ENCODE measurements around the gene KCNJ6. TPM values are rescaled to one million over a fixed set of nuclear protein-coding genes. Genes with fewer than 3 reads are reported as not detected.
"Not testable (repeated sequence)": the region's sequence is repeated elsewhere in the genome, so short reads cannot be mapped to it uniquely, and the experiment has no call there.

The KCNJ6 gene
- total RNA-seq, 1 donor from 2014 or later = 0.12 TPM

- DNase-seq (ENCODE audit: low spot score) = no peak
Measured at GRCh38 chr21:37673801-37674575, 242.3 kb downstream of the KCNJ6 start.

- no peak for DNase-seq (ENCODE audit: low spot score)
Measured at GRCh38 chr21:37671381-37671780, 244.9 kb downstream of the KCNJ6 start.

DNA sequence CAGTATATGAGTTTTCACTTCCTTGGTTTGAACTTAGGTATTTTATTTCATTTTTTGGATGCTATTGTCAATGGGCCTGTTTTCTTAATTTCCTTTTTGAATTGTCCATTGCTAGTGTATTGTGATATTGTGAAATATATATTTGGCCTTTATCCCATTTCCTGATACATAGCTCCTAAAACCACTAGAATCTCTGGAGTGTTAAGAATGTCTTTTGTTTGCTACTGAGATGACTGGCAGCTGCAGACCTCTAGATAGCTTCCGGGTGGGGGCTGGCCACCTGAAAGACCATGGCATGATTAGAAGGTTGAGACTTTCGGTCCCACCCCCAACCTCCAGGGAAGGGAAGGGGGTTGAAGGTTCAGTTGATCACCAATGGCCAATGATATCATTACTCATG lies 245.4 kb downstream of the KCNJ6 start:
- DNase-seq (ENCODE audit: low spot score) = no peak

DNA sequence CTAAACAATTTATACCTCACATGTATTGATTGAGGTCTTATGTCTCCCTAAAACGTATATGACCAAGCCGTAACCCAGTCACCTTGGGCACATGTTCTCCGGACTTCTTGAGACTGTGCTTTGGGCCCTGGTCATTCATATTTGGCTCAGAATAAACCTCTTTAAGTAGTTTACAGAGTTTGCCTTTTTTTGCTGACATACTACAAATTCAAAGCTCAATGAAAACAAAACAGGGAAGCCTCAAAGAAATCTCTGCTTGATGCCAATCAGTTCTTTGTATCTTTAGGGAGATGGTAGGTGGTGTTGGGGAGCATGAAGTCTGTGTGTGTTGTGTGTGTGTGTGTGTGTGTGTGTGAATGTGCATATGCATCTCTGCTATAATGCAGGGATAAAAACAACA lies 247.0 kb downstream of the KCNJ6 start:
- no peak for DNase-seq (ENCODE audit: low spot score)

- DNase-seq (ENCODE audit: low spot score) = no peak
Measured at GRCh38 chr21:37668462-37669239, 247.6 kb downstream of the KCNJ6 start.

GRCh38 chr21:37667380-37667779 lies 248.9 kb downstream of the KCNJ6 start:
- DNase-seq (ENCODE audit: low spot score) = no peak

- no peak for DNase-seq (ENCODE audit: low spot score)
Measured at GRCh38 chr21:37665230-37666024, 250.8 kb downstream of the KCNJ6 start.

- DNase-seq (ENCODE audit: low spot score) = not testable (repeated sequence)
Measured at GRCh38 chr21:37662227-37662626, 254.0 kb downstream of the KCNJ6 start.

- no peak for DNase-seq (ENCODE audit: low spot score)
Measured at GRCh38 chr21:37660709-37661108, 255.5 kb downstream of the KCNJ6 start.

DNA sequence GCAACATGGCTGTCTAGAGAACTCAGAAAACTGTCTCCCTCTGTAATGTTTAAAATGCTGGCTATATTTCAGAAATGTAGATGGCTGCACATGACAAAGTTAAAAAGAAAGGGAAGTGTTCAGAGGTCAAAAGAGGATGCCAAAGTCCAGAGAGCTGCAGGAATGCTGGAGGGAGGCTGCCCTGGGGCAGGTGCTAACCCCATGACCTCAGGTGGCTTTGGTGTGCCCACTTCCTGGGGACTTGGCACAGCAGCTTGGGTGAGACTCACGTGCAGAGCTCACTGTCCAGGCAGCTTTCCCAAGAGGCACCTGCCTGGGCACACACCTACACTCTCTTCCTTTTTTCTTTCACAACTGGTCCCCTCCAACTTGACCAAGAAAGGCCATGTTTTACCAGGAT lies 256.4 kb downstream of the KCNJ6 start:
- peak; percentile 21 for DNase-seq (ENCODE audit: low spot score)

- peak; percentile 16 for DNase-seq (ENCODE audit: low spot score)
Measured at GRCh38 chr21:37658817-37659458, 257.3 kb downstream of the KCNJ6 start.

DNA sequence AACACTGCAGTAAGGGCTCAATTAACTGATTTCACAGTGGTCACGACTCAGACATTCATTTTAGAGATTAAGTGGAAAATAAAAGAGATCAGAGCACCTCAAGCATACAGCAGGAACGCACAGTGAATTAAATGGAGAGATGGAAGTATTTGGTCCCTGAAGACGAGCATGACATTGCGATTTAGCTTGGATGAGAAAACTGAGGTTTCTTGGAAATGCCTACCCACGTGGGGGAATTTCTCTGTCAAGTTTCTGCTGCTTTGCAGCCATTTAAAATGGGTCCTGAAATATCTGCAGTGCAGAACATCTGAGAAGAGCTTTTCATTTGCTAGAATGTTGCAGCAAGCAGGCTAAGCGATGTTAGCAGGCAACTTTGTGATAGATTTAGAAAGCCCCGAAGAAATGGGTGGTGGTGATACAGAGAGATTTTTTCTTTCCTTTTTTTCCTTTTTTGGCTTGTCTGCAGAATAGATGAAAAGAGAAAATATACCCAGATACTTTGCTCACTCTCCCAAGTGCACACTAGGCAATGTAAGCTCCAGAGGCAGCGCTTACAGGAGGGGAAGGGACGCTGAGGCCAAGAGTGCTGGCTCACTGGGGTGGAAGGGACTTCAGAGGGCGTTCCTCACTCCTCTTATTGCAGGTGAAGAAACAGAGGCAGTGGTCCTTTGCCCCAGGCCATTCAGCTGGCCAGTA lies 258.0 kb downstream of the KCNJ6 start:
- no peak for DNase-seq (ENCODE audit: low spot score)

DNA sequence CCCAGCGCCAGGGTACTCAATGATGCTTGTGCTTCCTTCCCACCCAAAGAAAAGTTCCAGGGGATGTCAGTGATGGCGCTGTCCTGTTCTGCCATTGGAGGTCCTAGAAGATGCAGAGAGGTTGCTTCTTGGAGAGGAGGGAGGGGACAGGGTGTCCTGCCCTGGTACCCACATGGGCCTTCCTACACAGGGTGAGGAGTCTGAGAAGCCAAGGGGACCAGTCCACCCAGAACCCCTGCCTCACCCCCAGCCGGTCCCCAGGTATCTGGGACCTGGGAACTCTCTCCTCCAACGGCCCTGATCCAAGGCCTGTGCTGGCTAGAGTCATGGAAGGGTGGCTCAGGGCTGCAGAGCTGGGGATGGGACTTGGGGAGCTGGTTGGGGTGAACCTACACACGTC lies 259.4 kb downstream of the KCNJ6 start:
- no peak for DNase-seq (ENCODE audit: low spot score)

- no peak for DNase-seq (ENCODE audit: low spot score)
Measured at GRCh38 chr21:37655611-37656300, 260.5 kb downstream of the KCNJ6 start.

- no peak for DNase-seq (ENCODE audit: low spot score)
Measured at GRCh38 chr21:37654596-37654995, 261.7 kb downstream of the KCNJ6 start.

GRCh38 chr21:37653201-37653600 lies 263.1 kb downstream of the KCNJ6 start:
- no peak for DNase-seq (ENCODE audit: low spot score)

DNA sequence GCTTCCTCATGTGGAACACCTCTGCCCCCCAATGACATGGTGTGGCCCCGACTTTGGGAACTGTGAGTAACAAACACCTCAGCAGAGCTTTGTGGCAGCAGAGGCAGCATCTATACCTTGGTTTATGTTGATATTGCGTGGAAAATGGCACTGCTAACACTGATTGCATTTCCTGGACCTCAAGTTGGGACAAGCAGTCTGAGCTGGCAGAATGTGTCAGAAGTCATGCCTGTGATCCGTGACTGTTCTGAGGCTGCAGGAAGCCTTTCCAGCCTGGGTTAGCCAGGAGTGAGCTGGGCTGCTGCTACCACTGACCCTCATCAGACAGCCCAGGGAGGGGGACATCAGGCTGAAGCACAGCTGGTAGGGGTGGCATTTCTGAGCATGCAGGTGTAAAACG lies 268.5 kb downstream of the KCNJ6 start:
- DNase-seq (ENCODE audit: low spot score) = no peak

DNA sequence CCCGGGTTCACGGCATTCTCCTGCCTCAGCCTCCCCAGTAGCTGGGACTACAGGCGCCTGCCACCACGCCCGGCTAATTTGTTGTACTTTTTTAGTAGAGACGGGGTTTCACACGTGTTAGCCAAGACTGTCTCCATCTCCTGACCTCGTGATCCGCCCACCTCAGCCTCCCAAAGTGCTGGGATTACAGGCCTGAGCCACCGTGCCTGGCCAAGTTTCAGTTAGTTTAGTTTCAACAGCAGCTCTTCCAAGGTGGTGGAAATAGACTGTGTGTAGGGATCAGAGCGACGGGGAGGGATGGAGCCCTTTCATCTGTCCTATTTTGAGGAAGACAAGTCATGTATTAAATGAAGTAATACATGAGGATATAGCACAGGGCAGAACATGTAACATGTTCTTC lies 269.5 kb downstream of the KCNJ6 start:
- DNase-seq (ENCODE audit: low spot score) = not testable (repeated sequence)

DNA sequence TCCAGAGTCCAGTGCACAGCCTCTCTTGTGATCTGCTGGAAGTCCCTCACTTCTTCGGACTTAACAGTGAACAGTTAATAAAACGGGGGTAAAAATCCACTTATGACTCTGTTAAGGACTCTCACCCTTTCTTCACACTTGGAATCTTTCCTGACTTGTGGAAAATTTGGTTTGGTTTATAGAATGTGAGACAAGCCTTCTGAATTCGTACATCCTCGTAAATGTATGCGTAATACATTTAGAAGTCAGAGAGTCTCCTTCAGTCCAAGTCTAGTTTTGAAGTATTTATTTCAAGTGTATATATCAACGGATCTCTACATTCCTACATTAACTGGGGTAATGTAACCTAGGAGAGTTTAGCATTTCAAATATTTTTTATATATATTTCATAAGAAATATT lies 270.4 kb downstream of the KCNJ6 start:
- no peak for DNase-seq (ENCODE audit: low spot score)

- no peak for DNase-seq (ENCODE audit: low spot score)
Measured at GRCh38 chr21:37644636-37645035, 271.6 kb downstream of the KCNJ6 start.

GRCh38 chr21:37643862-37644261 lies 272.4 kb downstream of the KCNJ6 start:
- not testable (repeated sequence) for DNase-seq (ENCODE audit: low spot score)

Data from mucosa of gallbladder (tissue), 1 donor.